NCI-H748 treated with DMSO at 0.1 percent for 48 hours (cell line): ENCODE data around the gene CSNK1A1L.
A peak's percentile ranks its signal among the peaks of the same experiment; 100 is the strongest.
"Not testable (repeated sequence)": the region's sequence is repeated elsewhere in the genome, so short reads cannot be mapped to it uniquely, and the experiment has no call there.

Experiments
- DNase-seq: peaks from one replicate; lab custom pipeline; 2025; lab: John Stamatoyannopoulos, UW

CSNK1A1L gene

GRCh38 chr13:37058910-37059847 is 46.3 kb downstream of the CSNK1A1L start, which contains the start of gene SUPT20H:
TSS of gene SUPT20H (minus strand) at chr13:37059688. CDS start at chr13:37051490, 8,198 bp downstream.
- peak; percentile 82 for DNase-seq

GRCh38 chr13:37056228-37056627 is 49.2 kb downstream of the CSNK1A1L start:
- DNase-seq: not testable (repeated sequence)
